ES-I3 (cell line): ENCODE results near the gene SIRPA.

Source experiments
- H3K36me3 ChIP-seq: 2 replicates; pipeline ENCODE4 v1.6.1; 2013; ENCODE audit warnings: mild to moderate bottlenecking, low read length, control low read depth, moderate library complexity; ENCODE audit not compliant: insufficient read depth
- H3K4me1 ChIP-seq: 2 replicates; pipeline ENCODE4 v1.6.1; 2013; ENCODE audit warnings: mild to moderate bottlenecking, control low read depth, low read length; ENCODE audit not compliant: insufficient read depth
- H3K9ac ChIP-seq: 2 replicates; pipeline ENCODE4 v1.6.1; 2013; ENCODE audit warnings: low read depth, mild to moderate bottlenecking, low read length, moderate library complexity
- H3K9me3 ChIP-seq: 2 replicates; pipeline ENCODE4 v1.6.1; 2013; ENCODE audit warnings: mild to moderate bottlenecking, low read length, moderate library complexity; ENCODE audit not compliant: control insufficient read depth, insufficient read depth

SIRPA gene

DNA sequence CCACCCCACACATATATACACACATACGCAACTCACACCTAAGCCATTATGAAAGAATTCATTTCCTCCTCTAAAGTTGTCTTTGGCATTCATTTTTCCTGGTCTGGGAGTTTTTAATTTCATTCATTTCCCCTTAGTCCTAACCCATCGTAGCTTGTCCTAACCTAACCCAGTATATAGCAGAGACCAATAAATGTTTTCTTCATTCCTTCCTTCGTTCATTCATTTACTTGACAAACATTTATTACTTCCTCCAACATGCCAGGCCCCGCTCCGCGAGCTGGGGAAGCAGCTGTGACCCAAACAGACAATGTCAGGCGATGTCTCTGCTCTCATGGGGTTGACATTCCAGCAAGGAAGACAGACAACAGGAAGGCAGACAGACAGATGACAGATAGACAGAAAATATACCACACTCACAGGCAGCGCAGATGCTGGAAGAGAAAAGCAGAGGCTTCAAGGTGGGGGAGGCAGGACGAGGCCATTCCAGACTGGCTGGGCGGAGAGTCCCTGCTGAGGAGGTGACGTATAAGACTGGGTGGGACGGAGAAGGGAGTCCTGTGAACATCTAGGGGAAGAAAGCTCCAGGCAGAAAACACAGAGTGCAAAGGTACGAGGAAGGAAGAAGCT is 33.7 kb upstream of the SIRPA start:
- no peaks in the 10 kb centered on the region for H3K36me3 ChIP-seq
- no peaks in the 10 kb centered on the region for H3K9me3 ChIP-seq
- H3K9ac ChIP-seq = no peak overlapping the region
- peaks cover 21% of the 10 kb centered on the region for H3K4me1 ChIP-seq

- H3K9me3 ChIP-seq = no peaks in the 10 kb centered on the region
- H3K9ac ChIP-seq = no peak overlapping the region
- H3K36me3 ChIP-seq = no peaks in the 10 kb centered on the region
- H3K4me1 ChIP-seq = peaks cover 27% of the 10 kb centered on the region
These were observed 33.1 kb upstream of the SIRPA start for GRCh38 chr20:1861996-1862662.

GRCh38 chr20:1862663-1863053 is 32.5 kb upstream of the SIRPA start:
- H3K9me3 ChIP-seq = no peaks in the 10 kb centered on the region
- H3K4me1 ChIP-seq = peaks cover 27% of the 10 kb centered on the region
- H3K36me3 ChIP-seq = no peaks in the 10 kb centered on the region
- no peak overlapping the region for H3K9ac ChIP-seq

DNA sequence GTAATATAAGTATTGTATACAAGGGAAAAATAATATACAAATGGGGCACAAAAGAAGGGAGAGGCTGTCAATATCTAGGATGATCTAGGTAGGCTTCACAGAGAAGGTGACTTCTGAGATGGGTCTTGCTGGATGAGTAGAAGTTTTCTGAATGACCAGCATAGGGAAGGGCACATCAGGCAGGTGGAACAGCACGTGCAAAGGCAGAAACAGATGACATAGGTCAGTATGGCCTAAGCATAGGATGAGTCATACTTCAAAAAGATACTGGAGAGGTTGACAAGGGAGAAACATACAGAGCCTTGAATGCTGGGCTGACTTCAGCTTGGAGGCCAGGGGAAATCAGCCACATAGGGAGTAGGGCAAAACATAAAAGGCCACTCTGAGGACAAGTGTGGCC is 31.9 kb upstream of the SIRPA start:
- Histone ChIP-seq H3K9me3 (no peaks in the 10 kb centered on the region), H3K9ac (no peak overlapping the region), H3K36me3 (no peaks in the 10 kb centered on the region), H3K4me1 (peaks cover 27% of the 10 kb centered on the region)

DNA sequence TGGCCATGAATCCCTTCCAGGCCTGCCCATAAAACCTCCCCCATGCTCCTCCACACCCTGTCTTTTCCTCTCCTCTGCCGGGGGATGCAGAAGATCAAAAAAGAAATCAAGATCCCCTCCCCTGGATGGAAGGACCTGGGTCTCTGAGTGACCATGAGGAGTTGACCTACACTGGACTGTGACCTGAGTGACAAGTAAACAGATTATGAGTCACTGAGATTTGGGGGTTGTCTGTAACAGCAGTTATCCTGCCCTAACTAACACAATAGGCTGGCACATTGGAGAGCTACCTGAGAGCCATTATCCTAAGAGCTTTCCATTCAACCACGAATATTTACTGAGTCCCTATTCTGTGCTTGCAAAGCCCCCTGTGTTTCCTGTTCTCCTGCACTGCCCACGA is 28.4 kb upstream of the SIRPA start:
- no peaks in the 10 kb centered on the region for H3K36me3 ChIP-seq
- no peak overlapping the region for H3K9ac ChIP-seq
- H3K4me1 ChIP-seq = peaks cover 13% of the 10 kb centered on the region
- H3K9me3 ChIP-seq = no peaks in the 10 kb centered on the region

GRCh38 chr20:1867495-1868260 is 27.5 kb upstream of the SIRPA start:
- no peaks in the 10 kb centered on the region for H3K9me3 ChIP-seq
- H3K4me1 ChIP-seq = peaks cover 13% of the 10 kb centered on the region
- H3K36me3 ChIP-seq = no peaks in the 10 kb centered on the region
- no peak overlapping the region for H3K9ac ChIP-seq

GRCh38 chr20:1868856-1869255 is 26.4 kb upstream of the SIRPA start:
- H3K9ac ChIP-seq = no peak overlapping the region
- H3K9me3 ChIP-seq = no peaks in the 10 kb centered on the region
- no peaks in the 10 kb centered on the region for H3K36me3 ChIP-seq
- peaks cover 13% of the 10 kb centered on the region for H3K4me1 ChIP-seq

DNA sequence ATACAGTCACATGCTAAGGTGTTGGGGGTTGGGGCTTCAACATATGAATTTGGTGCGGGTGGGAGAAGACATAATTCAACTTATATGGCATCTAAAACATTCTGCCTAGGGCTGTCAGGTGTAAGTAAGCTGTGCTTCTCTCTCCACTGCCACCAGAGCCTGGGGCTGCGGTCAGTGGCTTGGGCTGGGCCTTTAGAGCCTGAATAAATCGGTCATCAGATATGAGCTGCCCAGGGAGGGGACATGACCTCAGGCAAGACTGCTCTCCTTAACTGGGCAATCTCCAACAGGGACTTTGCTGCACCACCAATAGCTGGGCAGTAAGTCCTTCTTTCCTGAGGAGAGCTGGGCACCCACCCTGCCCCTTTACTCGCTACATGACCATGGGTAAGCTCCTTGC is 24.9 kb upstream of the SIRPA start:
- peaks cover 13% of the 10 kb centered on the region for H3K4me1 ChIP-seq
- H3K36me3 ChIP-seq = no peaks in the 10 kb centered on the region
- no peak overlapping the region for H3K9ac ChIP-seq
- H3K9me3 ChIP-seq = no peaks in the 10 kb centered on the region

DNA sequence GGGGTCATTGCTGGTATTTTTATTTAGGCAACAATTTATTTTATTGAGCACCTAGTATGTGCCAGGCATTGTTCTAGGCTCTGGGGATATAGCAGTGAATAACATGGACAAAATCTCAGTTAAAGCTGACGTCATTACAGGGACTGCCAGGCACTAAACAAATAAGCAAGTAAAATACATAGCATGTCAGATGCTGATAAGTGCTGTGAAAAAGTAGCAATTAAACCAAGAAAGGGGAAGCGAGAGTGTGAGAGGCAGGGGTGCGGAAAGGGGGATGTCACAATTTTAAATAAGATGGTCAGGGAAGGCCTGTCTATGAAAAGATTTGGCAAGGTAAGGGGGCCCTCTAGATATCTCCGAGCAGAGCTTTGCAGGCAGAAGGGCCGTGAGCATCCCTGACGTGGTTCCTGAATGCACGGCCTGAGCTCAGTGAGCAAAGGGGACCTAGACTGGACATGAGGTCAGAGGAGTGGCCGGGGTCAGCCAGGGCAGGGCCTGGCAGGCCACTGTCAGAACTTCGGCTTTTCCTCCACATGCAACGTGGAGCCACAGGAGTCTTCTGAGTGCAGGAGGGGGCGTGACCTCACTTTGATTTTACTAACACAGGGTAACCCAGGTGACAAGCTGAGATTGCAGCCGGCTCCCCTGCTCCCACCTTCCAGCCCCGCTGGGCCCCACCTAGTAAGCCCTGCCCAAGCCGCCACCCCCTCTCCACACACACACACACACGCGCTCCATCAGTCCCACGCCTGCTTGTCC is 24.2 kb upstream of the SIRPA start:
- Histone ChIP-seq H3K36me3 (no peaks in the 10 kb centered on the region), H3K9me3 (no peaks in the 10 kb centered on the region), H3K9ac (no peak overlapping the region), H3K4me1 (peaks cover 13% of the 10 kb centered on the region)

DNA sequence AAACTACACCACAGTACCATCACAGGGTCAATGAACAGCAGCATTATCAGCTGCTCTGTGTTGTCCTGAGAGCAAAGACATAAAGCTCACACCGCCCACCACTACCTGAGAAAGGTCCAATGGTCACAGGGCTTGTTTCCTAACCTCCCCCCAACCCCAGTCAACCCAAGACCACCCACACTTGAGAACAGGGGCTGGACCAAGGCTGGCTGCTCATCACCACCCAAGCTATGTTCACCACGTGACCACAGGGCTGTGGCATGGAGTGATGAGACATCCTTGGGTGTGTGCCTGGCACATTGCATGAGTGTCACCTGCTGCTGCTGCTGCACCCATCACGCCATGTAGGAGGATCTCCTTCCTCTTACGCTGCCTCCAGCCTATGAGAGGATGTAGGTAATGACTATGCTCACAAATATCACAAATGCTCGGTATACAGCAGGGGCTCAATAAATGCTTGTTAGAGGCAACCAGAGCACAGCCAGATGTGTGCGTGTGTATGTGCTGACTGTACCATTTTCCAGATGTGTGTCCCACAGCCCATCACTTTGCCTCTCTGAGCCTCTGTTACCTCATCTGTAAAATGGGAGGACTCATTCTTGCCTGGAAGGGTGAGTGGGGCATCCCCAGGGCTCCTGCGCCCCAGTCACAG is 23.3 kb upstream of the SIRPA start:
- Histone ChIP-seq H3K4me1 (peaks cover 8% of the 10 kb centered on the region), H3K36me3 (no peaks in the 10 kb centered on the region), H3K9me3 (no peaks in the 10 kb centered on the region), H3K9ac (no peak overlapping the region)

GRCh38 chr20:1872459-1873097 is 22.6 kb upstream of the SIRPA start:
- no peaks in the 10 kb centered on the region for H3K9me3 ChIP-seq
- peaks cover 2% of the 10 kb centered on the region; the same call in 1 of the 2 replicates for H3K4me1 ChIP-seq
- no peaks in the 10 kb centered on the region for H3K36me3 ChIP-seq
- no peak overlapping the region for H3K9ac ChIP-seq

GRCh38 chr20:1874450-1875182 is 20.6 kb upstream of the SIRPA start:
- Histone ChIP-seq H3K36me3 (no peaks in the 10 kb centered on the region), H3K9me3 (no peaks in the 10 kb centered on the region), H3K9ac (no peak overlapping the region), H3K4me1 (no peaks in the 10 kb centered on the region; the same call in 1 of the 2 replicates)

DNA sequence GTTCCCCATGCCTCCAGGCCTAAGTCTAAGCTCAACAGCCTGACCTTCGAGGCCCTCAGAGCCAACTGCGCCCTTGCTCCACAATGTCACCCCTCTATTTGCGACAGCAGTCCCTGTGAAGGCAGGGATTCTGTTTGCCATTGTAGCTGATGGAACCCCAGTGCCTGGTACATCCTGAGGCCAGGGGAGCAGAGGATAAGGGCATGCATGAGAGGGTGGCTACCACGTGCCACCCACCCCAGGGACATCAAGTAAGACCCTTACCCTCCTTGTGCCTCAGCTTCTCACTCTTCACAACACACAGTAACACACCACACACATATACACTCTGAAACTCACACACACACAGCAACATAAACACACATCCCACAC is 20.0 kb upstream of the SIRPA start:
- Histone ChIP-seq H3K9me3 (no peaks in the 10 kb centered on the region), H3K9ac (no peak overlapping the region), H3K4me1 (no peaks in the 10 kb centered on the region; the same call in 1 of the 2 replicates), H3K36me3 (no peaks in the 10 kb centered on the region)
